HG03432 (cell line): ENCODE results near the gene GRN.
"Not testable (repeated sequence)": the region's sequence is repeated elsewhere in the genome, so short reads cannot be mapped to it uniquely, and the experiment has no call there.

Source experiments
- ATAC-seq: cut with Tn5 transposase; IDR thresholded peaks from one replicate; pipeline ENCODE4 v1.9.1; 2021; ENCODE audit warnings: mild to moderate bottlenecking, moderate library complexity; ENCODE audit not compliant: unreplicated experiment

The GRN gene

DNA sequence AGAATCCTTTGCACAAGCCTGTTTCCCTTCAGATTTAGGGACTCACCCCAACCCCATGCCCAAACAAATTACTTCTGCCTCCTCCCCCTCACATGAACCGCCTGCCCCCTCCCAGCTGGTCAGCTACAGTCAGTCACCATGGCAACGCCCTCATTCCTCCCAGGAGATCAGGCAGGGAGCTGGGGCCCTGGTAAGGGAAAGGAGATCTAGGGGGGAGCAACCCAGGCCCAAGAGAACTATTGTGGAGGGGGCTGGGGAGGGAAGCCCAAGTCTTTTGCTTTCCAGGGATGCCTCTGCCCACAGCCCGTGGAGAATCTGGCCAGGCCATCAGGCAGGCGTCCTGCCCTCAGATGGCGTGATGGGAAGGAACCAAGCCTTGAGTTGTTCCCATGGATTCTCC is 15.7 kb downstream of the GRN start:
- ATAC-seq: no peak

DNA sequence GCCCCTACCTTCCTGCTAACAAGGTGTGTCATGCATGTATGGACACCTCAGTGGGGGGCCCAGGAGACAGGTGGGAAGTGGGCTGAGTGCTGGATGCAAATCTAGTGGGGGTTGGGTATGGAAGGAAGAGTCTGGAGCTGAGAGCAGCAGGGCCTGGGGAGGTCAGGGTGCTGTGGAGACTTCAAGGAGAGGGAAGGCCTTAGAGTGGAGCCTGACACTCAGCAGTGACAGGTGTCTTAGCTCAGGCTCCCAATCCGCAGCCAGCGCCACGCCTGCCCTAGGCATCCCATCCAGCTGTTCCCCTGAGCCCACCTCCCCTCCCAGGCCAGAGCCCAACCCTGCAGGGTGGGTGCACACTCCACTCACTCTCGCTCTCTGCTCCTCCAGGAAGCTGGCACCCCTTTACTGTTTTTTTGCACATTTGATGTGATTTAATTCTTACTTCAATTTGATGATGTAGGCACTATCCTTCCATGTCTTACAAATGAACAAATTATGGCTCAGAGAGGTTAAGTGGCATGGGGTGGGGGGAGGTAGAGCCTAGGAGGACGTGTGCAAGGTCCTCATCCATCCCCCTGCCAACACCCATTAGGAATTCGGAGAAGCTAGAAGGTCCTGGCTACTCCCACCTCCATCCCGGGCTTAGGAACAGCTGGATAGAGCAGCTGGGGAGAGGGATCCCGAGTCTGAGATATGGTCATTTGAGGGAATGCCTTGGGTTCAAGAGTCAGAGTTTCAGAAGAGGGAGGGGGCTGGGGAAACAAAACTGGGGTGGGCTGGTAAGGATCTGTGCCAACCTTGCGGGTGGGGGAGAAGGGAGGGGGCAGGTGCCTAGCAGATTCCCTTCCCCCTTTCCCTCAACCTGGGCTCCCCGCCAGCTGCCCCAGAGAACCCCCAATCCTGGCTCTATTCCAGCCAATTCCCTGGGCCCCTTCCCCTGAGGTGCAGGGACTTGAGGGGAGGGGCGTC is 16.5 kb downstream of the GRN start:
- ATAC-seq: no peak

- no peak for ATAC-seq
These were observed 17.4 kb downstream of the GRN start for GRCh38 chr17:44362459-44362948.

DNA sequence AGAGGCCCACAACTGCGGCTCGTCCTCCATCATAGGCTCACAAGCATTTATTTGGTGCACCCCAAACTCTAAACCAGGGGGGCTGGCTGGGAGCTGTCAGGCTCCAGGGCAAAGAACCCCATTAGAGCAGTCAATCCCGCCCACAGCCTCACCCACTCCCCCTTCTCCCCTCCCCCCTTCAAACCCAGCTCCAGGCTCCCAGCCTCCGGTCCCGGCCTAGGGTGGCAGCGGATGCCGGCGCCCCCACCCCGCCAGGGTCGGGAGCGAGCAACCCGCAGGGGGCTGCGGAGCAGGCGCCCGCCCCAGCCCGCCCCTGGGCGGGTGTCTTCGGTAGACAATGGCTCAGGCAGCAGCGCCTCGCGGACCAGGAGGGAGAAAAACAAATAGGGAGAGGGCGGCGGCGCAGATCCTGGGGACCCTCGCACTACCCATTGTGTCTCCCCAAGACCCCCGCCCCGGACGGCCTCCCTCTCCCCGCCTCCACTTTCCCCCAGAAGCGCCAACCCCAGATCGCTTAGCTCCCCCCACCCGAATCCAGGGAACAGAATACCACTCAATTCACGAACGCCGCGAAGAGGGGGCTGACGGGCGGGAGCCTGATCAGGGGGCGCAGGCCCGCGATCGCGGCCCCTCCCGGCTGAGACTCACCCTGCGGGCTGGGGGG is 18.0 kb downstream of the GRN start:
- no peak for ATAC-seq

DNA sequence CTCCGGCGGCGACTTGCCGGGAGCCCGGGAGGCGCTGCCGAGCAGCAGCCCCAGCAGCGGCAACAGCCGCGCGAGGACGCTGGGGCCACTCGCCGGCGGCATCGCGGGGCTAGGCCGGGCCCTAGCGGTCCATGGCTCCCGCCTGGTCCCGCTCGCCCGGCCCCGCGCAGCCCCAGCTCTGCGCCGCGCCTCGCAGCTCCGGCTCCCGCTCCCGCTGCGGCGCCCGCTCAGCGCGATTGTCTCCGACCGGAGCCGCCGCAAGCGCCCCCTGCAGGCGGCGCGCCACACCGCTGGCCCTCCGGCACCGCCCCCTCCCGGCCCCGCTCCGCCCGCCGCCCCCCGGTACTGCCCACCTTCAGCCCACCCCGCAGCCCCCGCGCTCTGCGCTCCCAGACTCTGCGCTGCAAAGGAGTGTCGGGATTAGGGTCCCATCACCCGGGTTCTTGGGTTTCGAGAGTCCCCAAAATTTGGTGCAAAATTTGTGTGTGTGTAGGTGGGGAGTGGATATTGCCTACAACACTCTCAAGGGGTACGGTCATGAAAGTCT is 18.6 kb downstream of the GRN start, which contains the start of gene FAM171A2:
FAM171A2 (minus strand) TSS at position 241 of the 547 bp plus-strand sequence; CDS start at position 102, 139 bp downstream.
- ATAC-seq: peak; percentile 53

- ATAC-seq: not testable (repeated sequence)
These were observed 19.9 kb downstream of the GRN start for GRCh38 chr17:44365051-44365450.

DNA sequence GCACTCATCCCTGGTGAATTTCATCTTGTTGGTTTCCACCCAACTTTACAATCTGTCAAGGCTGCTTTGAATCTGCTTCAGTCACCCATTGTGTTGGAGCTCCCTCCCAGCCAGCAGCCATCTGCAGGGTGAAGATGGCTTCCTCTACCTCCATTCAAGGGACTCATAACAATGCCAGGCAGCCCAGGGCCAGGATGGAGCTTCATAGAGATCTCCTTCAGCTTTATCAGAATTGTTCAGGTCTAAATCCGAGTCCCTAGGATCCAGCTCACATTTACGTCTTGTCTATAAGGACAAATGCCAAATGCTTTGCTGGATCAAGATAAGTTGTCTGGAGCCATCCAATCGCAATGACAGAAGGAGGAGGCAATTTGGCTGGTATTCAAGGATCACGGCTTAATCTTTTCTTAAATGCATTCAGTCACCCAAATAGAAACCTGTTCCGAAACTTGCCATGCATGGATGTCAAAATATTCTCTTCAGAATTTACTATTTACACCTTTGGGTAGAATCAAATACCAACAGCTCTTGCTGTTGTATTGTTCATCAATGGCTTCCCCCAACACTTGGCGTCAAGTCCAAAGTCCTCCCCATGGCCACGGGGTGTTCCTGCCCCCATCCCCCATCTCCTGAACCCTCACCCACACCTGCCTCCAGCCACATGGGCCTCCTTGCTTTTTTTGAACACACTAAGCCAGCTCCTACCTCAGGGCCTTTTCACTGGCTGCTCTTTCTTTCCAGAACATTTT is 22.3 kb downstream of the GRN start:
- ATAC-seq: no peak

DNA sequence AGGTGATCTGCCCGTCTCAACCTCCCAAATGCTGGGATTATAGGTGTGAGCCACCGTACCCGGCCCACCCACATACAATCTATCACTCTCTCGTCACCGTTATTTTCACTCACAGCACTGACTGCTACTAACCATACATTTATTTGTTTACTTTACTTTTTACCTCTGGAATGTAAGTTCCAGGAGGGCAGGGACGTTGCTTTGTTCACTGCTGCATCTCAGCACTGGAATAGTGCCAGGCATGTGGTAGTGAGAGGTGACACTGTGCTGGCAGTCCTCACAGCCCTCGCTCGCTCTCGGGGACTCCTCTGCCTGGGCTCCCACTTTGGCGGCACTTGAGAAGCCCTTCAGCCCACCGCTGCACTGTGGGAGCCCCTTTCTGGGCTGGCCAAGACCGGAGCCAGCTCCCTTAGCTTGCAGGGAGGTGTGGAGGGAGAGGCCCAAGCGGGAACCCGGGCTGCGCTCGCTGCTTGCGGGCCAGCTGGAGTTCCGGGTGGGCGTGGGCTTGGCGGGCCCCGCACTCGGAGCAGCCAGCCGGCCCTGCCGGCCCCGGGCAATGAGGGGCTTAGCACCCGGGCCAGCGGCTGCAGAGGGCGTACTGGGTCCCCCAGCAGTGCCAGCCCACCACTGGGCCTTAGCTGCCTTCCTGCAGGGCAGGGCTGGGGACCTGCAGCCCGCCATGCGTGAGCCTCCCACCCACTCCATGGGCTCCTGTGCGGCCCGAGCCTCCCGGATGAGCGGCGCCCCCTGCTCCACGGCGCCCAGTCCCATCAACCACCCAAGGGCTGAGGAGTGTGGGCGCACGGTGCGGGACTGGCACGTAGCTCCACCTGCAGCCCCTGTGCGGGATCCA is 23.5 kb downstream of the GRN start:
- not testable (repeated sequence) for ATAC-seq

DNA sequence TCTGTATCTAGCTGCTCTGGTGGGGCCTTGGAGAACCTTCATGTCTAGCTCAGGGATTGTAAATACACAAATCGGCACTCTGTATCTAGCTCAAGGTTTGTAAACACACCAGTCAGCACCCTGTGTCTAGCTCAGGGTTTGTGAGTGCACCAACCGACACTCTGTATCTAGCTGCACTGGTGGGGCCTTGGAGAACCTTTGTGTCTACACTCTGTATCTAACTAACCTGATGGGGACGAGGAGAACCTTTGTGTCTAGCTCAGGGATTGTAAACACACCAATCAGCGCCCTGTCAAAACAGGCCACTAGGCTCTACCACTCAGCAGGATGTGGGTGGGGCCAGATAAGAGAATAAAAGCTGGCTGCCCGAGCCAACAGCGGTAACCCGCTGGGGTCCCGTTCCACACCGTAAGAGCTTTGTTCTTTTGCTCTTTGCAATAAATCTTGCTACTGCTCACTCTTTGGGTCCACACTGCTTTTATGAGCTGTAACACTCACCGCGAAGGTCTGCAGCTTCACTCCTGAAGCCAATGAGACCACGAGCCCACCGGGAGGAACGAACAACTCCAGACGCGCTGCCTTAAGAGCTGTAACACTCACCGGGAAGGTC is 24.4 kb downstream of the GRN start:
- ATAC-seq: not testable (repeated sequence)

DNA sequence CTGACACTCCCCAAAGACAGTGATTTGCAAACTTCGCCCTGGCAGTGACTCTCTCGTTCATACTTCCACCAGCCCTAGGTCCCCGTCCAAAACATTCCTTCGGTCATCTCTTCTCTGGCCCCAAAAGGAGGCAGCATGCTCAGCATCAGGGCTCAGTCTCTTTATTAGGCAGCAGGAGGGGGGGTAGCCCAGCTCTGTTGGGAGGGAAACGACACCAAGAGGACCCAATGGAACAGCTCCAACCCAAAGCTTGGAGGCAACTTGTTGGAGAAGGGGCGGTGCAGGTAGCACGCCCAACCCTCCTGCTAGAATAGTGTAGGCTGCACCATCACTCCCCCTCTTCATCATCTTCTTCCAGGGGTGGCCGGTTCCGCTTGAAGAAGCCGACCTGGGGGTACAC is 26.9 kb downstream of the GRN start:
- no peak for ATAC-seq

- ATAC-seq: no peak
These were observed 29.4 kb downstream of the GRN start for GRCh38 chr17:44374306-44375195.

DNA sequence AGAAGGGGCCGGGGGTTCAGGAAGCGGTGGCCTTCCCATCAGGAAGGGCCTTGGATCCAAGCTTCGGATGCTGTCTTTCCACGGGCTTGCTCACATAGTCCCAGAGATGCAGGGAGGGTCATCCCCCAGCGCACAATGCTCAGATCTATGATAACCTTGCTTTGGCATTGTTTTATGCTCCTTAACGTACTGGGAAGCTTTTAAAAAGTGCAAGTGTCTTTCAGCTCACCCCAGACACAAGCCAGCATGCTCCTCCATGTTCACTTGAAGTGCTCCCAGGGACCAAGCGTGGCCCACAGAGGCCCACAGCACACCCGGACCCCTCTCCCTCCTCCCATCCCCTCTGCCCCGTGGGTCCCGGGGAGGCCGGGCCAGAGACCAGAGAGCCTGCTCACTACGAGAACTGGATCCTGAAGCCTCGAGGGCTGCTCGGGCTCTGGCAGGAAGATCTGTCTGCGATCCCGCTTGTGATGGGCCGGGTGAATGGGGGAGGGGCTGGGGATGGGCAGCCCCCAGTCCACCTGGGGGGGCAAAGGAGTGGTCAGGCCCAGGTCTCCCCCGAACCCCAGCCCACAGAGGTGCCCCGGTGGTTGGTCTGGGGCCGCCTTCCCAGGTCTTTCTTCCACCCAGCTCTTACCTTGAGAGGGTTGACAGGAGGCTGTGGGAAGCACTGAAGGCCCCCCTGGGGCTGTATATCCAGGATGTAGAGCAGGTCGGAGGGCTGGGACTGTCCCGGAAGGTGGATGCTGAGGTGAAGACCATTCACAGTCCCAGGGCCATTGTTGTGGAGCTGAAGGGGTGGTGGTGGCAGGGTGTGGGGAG is 30.3 kb downstream of the GRN start:
- no peak for ATAC-seq

DNA sequence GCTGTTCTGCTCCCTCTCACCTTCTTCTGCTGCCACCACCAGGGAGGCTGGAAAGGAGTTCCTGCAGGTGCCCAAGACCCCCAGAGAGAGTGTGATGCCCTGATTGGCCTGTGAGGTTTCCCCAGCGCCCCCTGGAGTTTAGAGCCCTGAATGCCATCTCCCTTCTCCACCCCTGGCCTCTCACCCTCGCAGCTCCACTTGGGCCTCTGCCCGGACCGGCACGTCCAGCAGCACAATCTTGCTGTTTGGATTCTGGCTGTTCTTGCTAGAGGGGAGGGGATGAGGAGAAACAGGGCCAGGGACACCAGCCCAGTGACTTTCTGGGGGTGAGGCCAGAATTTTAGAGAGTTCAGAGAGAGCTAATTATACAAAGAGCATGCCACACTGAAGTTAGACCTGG is 31.0 kb downstream of the GRN start:
- no peak for ATAC-seq

GRCh38 chr17:44376779-44377178 is 31.7 kb downstream of the GRN start:
- no peak for ATAC-seq

DNA sequence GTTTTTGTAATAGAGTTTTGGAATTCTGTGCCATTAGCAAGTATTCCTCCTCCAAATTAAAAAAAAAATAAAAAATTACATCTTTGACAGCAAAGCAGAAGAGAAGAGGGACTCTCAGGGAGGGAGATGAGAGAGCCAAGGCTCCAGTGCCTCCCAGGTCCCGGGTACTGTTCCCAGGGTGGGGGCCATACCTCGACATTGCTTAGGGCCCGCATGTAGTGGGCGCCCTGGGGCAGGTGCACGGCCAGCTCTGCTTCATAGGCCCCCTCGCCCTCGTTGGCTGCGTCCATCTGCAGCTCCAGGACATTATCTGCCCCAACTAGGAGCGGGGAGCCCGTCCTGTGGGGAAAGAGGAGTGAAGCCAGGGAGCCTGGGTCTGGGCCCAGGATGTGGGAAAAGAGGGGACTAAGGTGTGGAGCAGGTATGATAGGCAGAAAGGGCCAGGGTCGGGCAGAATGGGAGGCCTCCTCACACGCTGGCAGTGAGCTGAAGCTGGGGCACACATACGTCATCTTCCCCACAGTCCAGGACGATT is 33.1 kb downstream of the GRN start:
- no peak for ATAC-seq

DNA sequence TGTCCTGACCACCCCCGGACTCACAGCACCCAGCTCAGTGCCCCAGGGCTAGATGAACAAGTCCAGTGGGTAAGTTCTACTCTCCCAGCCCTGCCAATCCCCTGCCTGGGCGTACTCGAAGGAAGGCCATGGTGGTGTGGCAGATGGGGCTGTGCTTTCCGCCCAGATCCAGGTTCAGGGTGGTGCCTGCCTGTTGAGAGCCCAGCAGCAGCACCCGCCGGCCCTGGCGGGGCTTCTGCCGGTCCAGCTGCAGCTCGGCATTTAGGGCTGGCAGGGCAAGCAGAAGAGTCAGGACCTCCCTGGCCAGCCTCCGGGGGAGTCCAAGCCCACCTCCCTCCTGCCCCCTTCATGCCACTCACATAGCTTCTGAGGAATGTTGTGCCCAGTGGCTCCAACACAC is 34.8 kb downstream of the GRN start:
- ATAC-seq: no peak

GRCh38 chr17:44380767-44381166 is 35.7 kb downstream of the GRN start:
- no peak for ATAC-seq
